ENCODE measurements around the gene PCDH7.

PCDH7 gene

DNA sequence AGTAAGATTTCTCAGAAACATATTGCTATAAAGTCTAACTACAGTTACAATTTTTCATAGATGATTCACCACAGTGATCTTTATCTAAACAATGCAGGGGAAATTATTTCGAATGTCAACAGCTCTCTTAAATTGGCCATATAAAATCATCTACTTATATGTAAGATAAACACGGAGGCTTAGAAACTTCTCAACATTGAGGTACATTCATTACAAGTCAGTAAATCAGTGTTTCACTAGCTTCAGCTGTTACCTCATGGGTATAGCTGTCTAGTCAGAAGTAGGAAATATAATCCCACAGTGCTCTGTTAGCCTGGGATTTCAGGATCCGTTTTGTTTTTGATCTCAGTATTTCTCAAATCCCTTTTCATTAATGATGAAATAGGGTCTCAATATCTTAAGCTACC, 43.2 kb downstream of the PCDH7 start:
- ChIA-PET POLR2A (no interaction called here), CTCF (no interaction called here)
- H3K9me3 ChIP-seq (ENCODE audit: control insufficient read depth, insufficient read depth, low read depth, low read length), result no peaks in the 10 kb centered on the region
- H3K4me1 ChIP-seq (ENCODE audit: control insufficient read depth, insufficient read depth, low read length), result peaks cover 9% of the 10 kb centered on the region; the same call in 1 of the 2 replicates
- H3K36me3 ChIP-seq (ENCODE audit: control insufficient read depth in 2 of 2, insufficient read depth in 1 of 2, low read length in 2 of 2), result no peaks in the 10 kb centered on the region
- H3K4me3 ChIP-seq (ENCODE audit: low read depth, low read length), result no peak overlapping the region
- no peak overlapping the region for H3K27ac ChIP-seq (ENCODE audit: extremely low read depth, low read depth, low read length)
- no peak for TF ChIP-seq ZNF76 (tag by site-specific recombination; IDR thresholded peaks at IDR 0.05; ENCODE audit: borderline replicate concordance, low read depth)
- 0 out of 2 replicates have a peak, but pooled peaks have one; percentile 15 for TF ChIP-seq GFI1B (tag by site-specific recombination; IDR thresholded peaks at IDR 0.05)
- TF ChIP-seq, protein P1, sequence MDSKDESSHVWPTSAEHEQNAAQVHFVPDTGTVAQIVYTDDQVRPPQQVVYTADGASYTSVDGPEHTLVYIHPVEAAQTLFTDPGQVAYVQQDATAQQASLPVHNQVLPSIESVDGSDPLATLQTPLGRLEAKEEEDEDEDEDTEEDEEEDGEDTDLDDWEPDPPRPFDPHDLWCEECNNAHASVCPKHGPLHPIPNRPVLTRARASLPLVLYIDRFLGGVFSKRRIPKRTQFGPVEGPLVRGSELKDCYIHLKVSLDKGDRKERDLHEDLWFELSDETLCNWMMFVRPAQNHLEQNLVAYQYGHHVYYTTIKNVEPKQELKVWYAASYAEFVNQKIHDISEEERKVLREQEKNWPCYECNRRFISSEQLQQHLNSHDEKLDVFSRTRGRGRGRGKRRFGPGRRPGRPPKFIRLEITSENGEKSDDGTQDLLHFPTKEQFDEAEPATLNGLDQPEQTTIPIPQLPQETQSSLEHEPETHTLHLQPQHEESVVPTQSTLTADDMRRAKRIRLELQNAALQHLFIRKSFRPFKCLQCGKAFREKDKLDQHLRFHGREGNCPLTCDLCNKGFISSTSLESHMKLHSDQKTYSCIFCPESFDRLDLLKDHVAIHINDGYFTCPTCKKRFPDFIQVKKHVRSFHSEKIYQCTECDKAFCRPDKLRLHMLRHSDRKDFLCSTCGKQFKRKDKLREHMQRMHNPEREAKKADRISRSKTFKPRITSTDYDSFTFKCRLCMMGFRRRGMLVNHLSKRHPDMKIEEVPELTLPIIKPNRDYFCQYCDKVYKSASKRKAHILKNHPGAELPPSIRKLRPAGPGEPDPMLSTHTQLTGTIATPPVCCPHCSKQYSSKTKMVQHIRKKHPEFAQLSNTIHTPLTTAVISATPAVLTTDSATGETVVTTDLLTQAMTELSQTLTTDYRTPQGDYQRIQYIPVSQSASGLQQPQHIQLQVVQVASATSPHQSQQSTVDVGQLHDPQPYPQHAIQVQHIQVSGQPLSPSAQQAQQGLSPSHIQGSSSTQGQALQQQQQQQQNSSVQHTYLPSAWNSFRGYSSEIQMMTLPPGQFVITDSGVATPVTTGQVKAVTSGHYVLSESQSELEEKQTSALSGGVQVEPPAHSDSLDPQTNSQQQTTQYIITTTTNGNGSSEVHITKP (tag by site-specific recombination; IDR thresholded peaks at IDR 0.05), result no peak
- peak; percentile 36; the same call in 1 of the 2 replicates for TF ChIP-seq KLF10 (tag by site-specific recombination; IDR thresholded peaks at IDR 0.05)
- TF ChIP-seq ZNF521 (tag by site-specific recombination; IDR thresholded peaks at IDR 0.05), result no peak
- TF ChIP-seq ZNF404 (tag by site-specific recombination; IDR thresholded peaks at IDR 0.05), result no peak
- no peak for TF ChIP-seq ZNF555 (tag by site-specific recombination; conservative IDR thresholded peaks at IDR 0.05)
- TF ChIP-seq, protein P2, sequence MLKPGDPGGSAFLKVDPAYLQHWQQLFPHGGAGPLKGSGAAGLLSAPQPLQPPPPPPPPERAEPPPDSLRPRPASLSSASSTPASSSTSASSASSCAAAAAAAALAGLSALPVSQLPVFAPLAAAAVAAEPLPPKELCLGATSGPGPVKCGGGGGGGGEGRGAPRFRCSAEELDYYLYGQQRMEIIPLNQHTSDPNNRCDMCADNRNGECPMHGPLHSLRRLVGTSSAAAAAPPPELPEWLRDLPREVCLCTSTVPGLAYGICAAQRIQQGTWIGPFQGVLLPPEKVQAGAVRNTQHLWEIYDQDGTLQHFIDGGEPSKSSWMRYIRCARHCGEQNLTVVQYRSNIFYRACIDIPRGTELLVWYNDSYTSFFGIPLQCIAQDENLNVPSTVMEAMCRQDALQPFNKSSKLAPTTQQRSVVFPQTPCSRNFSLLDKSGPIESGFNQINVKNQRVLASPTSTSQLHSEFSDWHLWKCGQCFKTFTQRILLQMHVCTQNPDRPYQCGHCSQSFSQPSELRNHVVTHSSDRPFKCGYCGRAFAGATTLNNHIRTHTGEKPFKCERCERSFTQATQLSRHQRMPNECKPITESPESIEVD (tag by site-specific recombination; IDR thresholded peaks at IDR 0.05), result peak; percentile 93
- peak; percentile 80 for TF ChIP-seq GLI2 (tag by site-specific recombination; IDR thresholded peaks at IDR 0.05; ENCODE audit: borderline replicate concordance, low read depth)
- TF ChIP-seq ZNF302 (tag by site-specific recombination; IDR thresholded peaks at IDR 0.05; ENCODE audit: low read depth), result no peak
- TF ChIP-seq ZNF664 (tag by site-specific recombination; IDR thresholded peaks at IDR 0.05), result no peak
- no peak for TF ChIP-seq ZNF155 (tag by site-specific recombination; IDR thresholded peaks at IDR 0.05)
- TF ChIP-seq, protein P3, sequence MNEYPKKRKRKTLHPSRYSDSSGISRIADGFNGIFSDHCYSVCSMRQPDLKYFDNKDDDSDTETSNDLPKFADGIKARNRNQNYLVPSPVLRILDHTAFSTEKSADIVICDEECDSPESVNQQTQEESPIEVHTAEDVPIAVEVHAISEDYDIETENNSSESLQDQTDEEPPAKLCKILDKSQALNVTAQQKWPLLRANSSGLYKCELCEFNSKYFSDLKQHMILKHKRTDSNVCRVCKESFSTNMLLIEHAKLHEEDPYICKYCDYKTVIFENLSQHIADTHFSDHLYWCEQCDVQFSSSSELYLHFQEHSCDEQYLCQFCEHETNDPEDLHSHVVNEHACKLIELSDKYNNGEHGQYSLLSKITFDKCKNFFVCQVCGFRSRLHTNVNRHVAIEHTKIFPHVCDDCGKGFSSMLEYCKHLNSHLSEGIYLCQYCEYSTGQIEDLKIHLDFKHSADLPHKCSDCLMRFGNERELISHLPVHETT (tag by site-specific recombination; IDR thresholded peaks at IDR 0.05), result peak; percentile 58; the same call in 1 of the 2 replicates
- TF ChIP-seq, protein P4, sequence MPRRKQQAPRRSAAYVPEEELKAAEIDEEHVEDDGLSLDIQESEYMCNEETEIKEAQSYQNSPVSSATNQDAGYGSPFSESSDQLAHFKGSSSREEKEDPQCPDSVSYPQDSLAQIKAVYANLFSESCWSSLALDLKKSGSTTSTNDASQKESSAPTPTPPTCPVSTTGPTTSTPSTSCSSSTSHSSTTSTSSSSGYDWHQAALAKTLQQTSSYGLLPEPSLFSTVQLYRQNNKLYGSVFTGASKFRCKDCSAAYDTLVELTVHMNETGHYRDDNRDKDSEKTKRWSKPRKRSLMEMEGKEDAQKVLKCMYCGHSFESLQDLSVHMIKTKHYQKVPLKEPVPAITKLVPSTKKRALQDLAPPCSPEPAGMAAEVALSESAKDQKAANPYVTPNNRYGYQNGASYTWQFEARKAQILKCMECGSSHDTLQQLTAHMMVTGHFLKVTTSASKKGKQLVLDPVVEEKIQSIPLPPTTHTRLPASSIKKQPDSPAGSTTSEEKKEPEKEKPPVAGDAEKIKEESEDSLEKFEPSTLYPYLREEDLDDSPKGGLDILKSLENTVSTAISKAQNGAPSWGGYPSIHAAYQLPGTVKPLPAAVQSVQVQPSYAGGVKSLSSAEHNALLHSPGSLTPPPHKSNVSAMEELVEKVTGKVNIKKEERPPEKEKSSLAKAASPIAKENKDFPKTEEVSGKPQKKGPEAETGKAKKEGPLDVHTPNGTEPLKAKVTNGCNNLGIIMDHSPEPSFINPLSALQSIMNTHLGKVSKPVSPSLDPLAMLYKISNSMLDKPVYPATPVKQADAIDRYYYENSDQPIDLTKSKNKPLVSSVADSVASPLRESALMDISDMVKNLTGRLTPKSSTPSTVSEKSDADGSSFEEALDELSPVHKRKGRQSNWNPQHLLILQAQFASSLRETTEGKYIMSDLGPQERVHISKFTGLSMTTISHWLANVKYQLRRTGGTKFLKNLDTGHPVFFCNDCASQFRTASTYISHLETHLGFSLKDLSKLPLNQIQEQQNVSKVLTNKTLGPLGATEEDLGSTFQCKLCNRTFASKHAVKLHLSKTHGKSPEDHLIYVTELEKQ (tag by site-specific recombination; IDR thresholded peaks at IDR 0.05; ENCODE audit: borderline replicate concordance), result no peak
- TF ChIP-seq ZEB2 (tag by site-specific recombination; IDR thresholded peaks at IDR 0.05), result peak; percentile 61; the same call in 1 of the 2 replicates
- TF ChIP-seq OSR2 (tag by site-specific recombination; IDR thresholded peaks at IDR 0.05), result peak; percentile 82
- no peak for TF ChIP-seq ZNF335 (tag by site-specific recombination; conservative IDR thresholded peaks at IDR 0.05)
- no peak for TF ChIP-seq ZBTB8A (tag by site-specific recombination; IDR thresholded peaks at IDR 0.05)
- no peak for TF ChIP-seq ZNF214 (tag by site-specific recombination; IDR thresholded peaks at IDR 0.05; ENCODE audit: borderline replicate concordance)
- no peak for TF ChIP-seq EGR2 (tag by site-specific recombination; IDR thresholded peaks at IDR 0.05; ENCODE audit: low read depth)
- no peak for TF ChIP-seq ZBTB21 (tag by site-specific recombination; IDR thresholded peaks at IDR 0.05)
- TF ChIP-seq ZBTB17 (tag by site-specific recombination; IDR thresholded peaks at IDR 0.05), result peak; percentile 20; the same call in 1 of the 2 replicates
- no peak for TF ChIP-seq ZNF529 (tag by site-specific recombination; IDR thresholded peaks at IDR 0.05; ENCODE audit: insufficient replicate concordance)
- TF ChIP-seq, protein P5, sequence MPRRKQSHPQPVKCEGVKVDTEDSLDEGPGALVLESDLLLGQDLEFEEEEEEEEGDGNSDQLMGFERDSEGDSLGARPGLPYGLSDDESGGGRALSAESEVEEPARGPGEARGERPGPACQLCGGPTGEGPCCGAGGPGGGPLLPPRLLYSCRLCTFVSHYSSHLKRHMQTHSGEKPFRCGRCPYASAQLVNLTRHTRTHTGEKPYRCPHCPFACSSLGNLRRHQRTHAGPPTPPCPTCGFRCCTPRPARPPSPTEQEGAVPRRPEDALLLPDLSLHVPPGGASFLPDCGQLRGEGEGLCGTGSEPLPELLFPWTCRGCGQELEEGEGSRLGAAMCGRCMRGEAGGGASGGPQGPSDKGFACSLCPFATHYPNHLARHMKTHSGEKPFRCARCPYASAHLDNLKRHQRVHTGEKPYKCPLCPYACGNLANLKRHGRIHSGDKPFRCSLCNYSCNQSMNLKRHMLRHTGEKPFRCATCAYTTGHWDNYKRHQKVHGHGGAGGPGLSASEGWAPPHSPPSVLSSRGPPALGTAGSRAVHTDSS (tag by site-specific recombination; IDR thresholded peaks at IDR 0.05), result no peak
- TF ChIP-seq GLIS2 (tag by site-specific recombination; IDR thresholded peaks at IDR 0.05), result no peak
- TF ChIP-seq ZNF169 (tag by site-specific recombination; IDR thresholded peaks at IDR 0.05), result no peak
- 0 out of 2 replicates have a peak, but pooled peaks have one; percentile 42 for TF ChIP-seq ZNF843 (tag by site-specific recombination; IDR thresholded peaks at IDR 0.05)
- TF ChIP-seq SP3 (tag by site-specific recombination; IDR thresholded peaks at IDR 0.05), result no peak

Measured in HEK293 (cell line).